Activated CD4-positive, CD25-positive, alpha-beta regulatory T cell treated with anti-CD3 and anti-CD28 coated beads, Interleukin-2, amount 50 U/mL, for 72 hours (primary cell): ENCODE data around the gene RNF31.
A peak's percentile ranks its signal among the peaks of the same experiment; 100 is the strongest.

ENCODE experiments used
- DNase-seq: peaks from one replicate; pipeline ENCODE4 v3.0.0; 2021

Gene RNF31

GRCh38 chr14:24138396-24139271 is 8.7 kb upstream of the RNF31 start:
- DNase-seq, result no peak

GRCh38 chr14:24139272-24139934 is 7.9 kb upstream of the RNF31 start:
- DNase-seq, result no peak

GRCh38 chr14:24141097-24141880 is 6.0 kb upstream of the RNF31 start, which contains the start of gene EMC9:
Gene EMC9 (minus strand): TSS chr14:24141591. CDS start chr14:24141304, 287 bp downstream.
- peak; percentile 98 for DNase-seq

DNA sequence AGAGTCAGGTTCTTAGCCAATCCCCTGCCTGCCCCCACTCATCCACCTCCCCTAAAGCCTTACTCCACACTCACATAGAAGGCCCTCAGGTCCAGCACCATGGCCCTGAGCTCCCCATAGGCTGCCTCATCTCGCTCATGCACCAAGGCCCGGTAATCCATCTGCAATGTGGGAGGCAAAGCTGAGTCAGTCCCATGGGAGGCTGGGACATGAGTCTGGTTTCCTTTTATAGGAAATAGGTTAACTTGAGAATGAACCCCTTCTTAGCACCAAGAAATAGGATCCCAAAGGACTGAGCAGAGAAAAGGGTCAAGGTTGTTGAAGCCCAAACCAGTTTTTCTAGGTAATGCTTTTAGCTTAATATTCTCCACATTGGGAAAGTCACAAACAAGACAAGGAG is 3.8 kb upstream of the RNF31 start:
- no peak for DNase-seq

- DNase-seq, result no peak
Observed at GRCh38 chr14:24144451-24144850, 2.8 kb upstream of the RNF31 start.

GRCh38 chr14:24145219-24145618 is 2.1 kb upstream of the RNF31 start:
- no peak for DNase-seq

GRCh38 chr14:24145690-24146452 is 1.4 kb upstream of the RNF31 start:
- no peak for DNase-seq

DNA sequence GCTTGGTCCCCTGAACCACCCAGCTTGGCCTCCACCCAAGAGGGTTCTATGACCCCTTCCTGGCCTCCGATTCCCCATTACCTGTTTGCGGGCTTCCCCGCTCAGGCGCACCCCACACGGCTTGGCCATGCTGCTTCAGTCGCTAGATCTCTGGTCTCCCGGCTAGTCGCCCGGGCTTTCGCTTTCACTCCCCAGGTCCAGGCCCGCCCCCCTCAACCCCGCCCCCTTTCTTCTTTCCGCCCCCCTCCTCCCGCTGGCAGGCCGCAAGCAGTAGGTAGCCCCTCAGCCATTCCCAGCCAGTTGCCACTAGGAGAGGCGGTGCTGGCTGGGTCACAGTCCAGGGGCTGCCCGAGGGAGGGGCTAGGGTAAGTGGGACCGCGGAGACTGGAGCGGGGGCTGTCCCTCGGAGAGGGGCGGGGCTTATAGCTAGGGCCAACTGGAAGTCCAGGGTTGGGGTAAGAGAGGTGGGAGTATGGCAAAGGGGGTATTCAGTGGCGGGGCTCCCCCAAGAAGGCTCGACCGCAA is 783 bp upstream of the RNF31 start, which contains the start of gene PSME2:
Gene PSME2, minus strand, starts transcription at position 158 of the 525 bp plus-strand sequence. Its CDS starts 29 bp downstream, at position 129.
- DNase-seq, result peak; percentile 86

DNA sequence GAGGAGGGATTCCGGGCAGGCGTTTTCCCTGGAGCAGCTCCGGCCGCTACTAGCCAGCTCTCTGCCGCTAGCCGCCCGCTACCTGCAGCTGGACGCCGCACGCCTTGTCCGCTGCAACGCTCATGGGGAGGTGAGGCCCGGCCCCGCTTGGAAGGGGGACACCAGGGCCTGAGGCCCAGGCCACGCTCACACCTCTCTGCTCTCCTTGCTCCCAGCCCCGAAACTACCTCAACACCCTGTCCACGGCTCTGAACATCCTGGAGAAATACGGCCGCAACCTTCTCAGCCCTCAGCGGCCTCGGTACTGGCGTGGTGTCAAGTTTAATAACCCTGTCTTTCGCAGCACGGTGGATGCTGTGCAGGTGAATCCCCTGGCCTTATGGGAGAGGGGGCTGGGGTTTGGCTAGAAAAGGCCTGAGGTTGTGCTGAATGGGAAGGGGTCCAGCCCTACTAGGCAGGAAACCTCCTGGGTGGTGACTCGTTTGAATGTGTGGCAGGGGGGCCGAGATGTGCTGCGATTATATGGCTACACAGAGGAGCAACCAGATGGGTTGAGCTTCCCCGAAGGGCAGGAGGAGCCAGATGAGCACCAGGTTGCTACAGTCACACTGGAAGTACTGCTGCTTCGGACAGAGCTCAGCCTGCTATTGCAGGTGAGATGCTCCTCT is 597 bp downstream of the RNF31 start:
- no peak for DNase-seq

DNA sequence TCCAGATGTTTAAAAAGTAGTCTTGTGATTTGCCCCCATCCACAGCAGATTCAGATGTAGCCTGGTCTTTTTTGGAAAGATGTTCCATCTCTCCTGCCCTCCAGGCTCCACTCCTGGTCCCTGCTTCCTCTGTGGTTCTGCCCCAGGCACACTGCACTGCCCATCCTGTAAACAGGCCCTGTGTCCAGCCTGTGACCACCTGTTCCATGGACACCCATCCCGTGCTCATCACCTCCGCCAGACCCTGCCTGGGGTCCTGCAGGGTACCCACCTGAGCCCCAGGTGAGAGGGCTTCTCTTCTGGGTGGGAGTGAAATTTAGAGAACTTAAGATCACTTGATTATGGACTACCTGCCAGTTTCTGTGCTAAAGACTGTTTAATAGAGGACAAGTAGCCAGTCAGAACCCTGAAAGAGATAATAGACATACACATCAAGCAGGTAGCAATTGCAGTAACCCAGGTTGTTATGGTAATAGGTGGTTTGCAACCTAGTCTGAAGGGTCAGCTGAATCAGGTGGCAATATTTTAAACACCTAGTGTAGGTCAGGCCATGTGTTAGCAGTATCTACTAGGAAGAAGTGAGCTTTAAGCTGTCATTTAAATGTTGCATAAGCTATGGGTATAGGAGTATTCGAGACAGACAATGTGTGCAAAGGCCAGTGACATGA is 2.1 kb downstream of the RNF31 start:
- DNase-seq, result no peak

GRCh38 chr14:24150061-24150460 is 2.8 kb downstream of the RNF31 start:
- DNase-seq, result no peak

- DNase-seq, result no peak
Observed at GRCh38 chr14:24150567-24150966, 3.3 kb downstream of the RNF31 start.

GRCh38 chr14:24150993-24151392 is 3.7 kb downstream of the RNF31 start:
- no peak for DNase-seq

GRCh38 chr14:24151404-24152080 is 4.2 kb downstream of the RNF31 start:
- DNase-seq, result no peak

DNA sequence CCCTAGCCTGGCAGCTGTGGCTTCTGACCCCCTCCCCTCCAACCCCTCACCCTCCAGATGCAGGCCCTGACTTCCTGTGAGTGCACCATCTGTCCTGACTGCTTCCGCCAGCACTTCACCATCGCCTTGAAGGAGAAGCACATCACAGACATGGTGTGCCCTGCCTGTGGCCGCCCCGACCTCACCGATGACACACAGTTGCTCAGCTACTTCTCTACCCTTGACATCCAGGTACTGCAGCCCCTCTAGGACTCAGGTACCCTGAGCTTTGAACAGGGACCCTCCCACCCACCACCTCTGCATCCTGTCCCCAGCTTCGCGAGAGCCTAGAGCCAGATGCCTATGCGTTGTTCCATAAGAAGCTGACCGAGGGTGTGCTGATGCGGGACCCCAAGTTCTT is 7.8 kb downstream of the RNF31 start:
- no peak for DNase-seq

DNA sequence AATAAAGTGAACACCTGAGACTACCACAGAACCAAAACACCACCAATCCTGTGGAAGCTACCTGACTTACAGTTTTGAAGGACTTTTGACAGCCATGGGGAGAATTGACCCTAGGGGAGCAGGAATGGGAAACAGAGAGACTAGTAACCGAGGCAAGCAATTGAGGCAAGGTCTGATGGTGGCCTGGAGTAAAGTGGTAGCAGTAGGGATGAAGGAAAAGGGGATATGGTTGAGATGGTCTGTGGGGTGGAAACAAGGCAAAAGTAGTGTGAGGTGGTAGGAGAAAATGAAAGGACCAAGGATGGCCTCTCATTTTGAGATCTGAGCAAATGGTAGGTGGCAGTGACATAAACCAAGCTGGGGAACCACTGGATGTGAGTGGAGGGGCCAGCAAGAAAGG is 9.5 kb downstream of the RNF31 start:
- DNase-seq, result no peak

GRCh38 chr14:24157331-24157730 is 10.0 kb downstream of the RNF31 start:
- no peak for DNase-seq

GRCh38 chr14:24159777-24160498 is 12.6 kb downstream of the RNF31 start:
- DNase-seq, result no peak

GRCh38 chr14:24160499-24160849 is 13.2 kb downstream of the RNF31 start:
- no peak for DNase-seq
